ENCODE measurements around the gene MRPL28.

GRCh38 chr16:354971-355461 is 15.3 kb downstream of the MRPL28 start:
- TF ChIP-seq YY1 (IDR thresholded peaks at IDR 0.05; ENCODE audit: insufficient read depth, insufficient read length) (no peak), ZNF274 (IDR thresholded peaks at IDR 0.05; ENCODE audit: low read depth, low read length) (no peak)
